GM21423 (cell line): Measurements from ENCODE around the gene CCR3.
"Not testable (repeated sequence)": the region's sequence is repeated elsewhere in the genome, so short reads cannot be mapped to it uniquely, and the experiment has no call there.

Source experiments
- ATAC-seq: cut with Tn5 transposase; IDR thresholded peaks from one replicate; pipeline ENCODE4 v1.9.1; 2021; ENCODE audit warnings: mild to moderate bottlenecking, moderate library complexity; ENCODE audit not compliant: unreplicated experiment

CCR3 gene

DNA sequence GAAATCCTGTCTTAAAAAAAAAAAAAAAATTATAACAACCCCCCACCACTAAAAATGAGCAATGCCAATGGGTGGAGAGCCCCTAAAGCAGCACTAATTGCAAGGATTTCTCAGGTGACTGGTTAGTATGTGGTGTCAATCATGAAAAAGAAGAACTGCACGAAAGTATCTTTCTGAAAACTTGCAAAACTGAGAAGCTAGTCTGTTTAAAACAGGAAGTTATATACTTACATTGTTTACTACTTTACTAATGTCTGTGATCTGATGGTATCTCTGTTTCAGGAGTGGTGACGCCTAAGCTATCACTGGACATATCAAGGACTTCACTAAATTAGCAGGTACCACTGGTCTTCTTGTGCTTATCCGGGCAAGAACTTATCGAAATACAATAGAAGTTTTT is at the start of gene CCR3:
Gene CCR3, plus strand, starts transcription at position 341 of the 400 bp plus-strand sequence. CDS start 22,699 bp downstream, outside the sequence.
- ATAC-seq: no peak

DNA sequence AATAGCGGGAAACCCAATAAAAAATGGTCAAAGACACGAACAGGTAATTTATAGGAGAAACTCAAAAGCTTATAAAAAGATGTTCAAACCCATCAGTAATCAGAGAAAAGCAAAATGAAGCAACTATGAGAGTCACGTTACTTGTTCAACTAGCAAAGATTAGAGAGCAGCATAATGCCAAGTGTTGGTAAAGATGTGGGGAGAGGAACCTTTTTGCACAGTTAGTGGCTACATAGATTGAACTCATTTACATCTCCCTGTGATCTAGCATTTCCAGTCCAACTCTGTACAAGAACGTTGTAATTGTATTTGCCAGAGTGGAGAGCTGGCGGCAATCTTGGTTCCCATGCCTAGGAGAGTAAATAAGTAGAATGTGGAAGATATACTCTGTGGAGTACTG is 49.3 kb upstream of the CCR3 start:
- ATAC-seq: no peak

DNA sequence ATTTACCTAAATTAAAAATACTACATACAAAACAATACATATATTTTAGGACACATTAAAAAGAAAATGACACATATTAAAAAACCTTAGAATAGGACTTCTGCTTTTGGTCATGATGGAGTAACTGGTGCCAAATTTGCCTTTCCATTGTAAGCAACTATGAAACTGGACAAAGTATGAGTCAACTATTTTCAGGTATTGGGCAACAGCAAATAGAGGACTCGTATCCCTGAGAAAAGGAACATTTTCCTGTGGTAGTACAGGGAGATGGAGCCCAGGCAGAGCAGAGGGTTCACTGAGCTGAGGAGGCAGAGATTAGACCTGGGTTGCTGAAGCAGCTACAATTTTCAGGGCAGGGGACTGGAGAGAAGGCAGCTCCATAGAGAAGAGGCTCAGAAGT is 48.8 kb upstream of the CCR3 start:
- ATAC-seq: no peak

DNA sequence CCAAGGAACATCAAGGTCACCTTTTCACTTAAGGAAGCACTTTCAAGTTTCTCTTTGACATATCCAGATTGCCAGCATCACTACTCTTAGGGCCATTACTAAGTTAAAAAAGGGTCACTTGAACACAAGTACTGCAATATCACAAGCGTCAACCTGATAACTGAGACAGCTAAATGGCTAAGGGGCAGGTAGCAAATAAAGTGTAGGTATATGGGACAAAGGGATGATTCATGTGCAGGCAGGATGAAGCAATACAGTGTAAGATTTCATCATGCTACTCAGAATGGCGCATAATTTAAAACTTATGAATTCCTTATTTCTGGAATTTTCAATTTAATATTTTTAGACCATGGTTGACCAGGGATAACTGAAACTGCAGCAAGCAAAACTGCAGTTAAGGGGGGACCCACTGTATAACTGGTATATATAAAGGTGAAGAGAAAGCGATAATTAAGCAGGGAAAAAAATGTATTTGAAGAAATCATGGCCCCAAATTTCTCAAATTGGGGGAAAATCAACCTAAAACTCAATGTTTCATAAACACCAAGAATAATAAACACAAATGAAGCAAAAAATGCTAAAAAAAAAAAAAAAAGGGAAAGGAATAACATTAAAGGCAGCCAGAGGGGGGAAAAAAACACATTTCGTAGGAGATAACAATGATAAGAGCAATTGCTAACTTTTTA is 47.2 kb upstream of the CCR3 start:
- no peak for ATAC-seq

DNA sequence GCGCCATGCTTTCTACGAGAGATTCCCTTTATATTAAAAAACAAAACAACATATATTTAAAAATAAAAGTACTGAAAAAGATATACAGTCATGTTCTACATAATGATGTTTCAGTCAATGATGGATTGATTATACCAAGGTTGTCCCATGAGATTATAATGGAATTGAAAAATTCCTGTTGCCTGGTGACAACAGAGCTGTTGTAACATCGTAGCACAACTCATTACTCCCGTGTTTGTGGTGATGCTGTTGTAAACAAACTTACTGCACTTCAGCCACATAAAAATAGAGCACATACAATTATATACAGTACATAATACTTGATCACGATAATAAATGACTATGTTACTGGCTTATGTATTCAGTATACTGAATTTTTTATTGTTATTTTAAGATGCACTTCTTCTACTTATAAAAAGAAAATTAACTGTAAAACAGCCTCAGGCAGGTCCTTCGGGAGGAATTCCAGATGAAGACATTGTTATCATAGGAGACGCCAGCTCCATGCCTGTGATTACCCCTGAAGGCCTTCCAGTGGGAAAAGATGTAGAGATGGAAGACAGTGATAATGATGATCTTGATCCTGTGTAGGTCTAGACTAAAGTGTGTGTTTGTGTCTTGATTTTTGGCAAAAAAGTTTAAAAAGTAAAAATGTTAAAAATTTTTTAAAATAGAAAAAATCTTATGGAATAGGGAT is 45.9 kb upstream of the CCR3 start:
- no peak for ATAC-seq

DNA sequence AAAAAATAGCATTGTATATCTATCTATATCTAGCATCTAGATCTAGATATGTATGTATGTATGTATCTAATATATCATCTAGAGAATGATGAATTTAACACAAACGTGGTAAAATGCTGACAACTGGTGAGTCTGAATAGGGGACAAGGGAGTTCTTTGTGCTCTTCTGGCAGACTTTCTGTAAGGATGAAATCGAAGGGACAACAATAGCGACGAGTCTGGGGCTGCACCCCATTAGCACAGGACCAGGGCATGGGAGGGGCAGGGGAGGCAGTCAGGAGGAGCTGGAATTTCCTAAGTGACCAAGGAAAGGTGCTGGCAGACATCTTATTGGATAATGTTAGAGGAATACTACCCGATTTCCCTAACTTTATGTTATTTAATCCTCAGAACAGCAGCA is 42.0 kb upstream of the CCR3 start:
- no peak for ATAC-seq

DNA sequence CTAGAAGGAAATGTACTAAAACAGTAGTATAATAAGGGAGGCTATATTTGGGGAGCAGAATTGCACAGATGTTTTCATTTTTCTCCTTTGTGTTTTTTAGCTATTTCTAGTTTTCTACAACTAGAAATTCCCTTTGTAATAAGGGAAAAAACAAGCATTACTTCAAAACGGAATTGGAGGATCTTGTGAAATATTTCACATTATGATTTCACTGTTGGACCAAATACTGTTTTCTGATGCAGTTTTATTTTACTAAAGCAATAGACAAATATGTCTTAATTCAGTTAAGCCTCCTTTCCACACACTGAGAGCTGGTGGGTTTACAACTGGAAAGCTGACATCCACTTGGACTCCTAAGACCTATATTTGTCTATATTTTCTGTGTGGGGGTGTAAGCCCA is 41.5 kb upstream of the CCR3 start:
- ATAC-seq: no peak

DNA sequence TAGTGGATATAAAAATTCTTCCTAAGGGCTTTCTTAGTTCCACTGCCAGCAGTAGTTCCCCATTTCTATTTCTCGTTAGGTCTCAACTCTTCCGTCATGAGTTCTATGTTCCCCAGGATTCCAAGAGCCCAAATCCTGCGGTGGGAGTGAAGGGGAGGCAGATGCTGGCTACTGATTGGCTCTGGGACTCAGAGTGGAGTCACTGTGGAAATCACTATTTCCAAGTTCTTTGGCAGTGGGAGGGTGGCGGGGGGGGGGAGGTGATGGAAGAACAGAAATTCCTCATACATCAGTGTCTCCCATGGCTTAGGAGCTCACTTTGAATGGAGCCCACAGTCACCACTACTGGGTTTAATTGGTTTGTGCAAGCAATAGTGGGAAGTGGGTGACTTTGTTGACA is 39.7 kb upstream of the CCR3 start:
- ATAC-seq: no peak

DNA sequence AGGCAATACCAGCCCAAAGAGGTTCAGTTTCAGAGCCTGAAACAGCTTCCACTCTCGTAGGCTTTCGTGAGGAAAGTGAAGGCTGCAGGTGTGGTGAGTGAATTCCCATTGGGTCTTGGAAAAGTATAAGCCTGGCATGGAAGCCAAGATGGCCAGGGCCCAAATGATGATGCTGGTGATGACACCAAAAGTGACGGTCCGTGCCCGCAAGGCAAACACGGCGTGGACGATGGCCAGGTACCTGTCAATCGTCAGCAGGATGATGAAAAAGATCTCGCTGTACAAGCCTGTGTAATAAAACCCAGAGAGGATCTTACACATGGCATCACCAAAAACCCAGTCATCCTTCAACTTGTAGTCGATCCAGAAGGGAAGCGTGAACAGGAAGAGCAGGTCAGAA is 38.6 kb upstream of the CCR3 start:
- no peak for ATAC-seq

DNA sequence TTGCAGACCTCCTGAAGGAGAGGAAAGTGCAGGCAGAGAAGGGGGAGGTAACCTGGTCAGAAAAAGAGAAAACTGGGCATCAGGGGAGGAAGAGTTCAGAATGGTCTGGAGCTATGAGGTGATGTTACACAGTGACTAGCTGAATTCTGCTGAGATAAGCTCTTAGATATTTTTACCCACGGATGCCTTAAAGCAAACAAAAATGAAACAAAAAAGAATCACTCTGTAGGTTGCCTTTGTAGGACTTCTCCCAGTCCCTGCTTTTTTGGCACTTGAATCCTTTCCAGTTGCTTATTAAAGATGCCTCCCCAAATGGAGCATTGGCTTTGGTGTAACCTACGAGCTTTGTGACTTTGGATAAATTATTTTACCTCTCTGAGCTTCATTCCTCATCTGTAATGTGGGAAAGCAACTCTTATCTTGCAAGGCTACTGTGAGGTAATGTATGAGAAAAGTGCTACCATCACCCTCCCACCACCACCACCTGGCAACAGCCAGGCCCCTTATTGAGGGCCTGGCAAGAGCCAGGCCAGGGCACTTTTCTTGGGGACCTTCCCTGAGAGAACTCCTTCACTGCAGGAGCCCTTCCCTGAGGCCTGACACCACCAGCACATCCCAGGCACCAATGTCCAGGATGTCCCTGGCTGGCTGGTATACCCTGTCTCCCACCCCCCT is 36.8 kb upstream of the CCR3 start:
- no peak for ATAC-seq

DNA sequence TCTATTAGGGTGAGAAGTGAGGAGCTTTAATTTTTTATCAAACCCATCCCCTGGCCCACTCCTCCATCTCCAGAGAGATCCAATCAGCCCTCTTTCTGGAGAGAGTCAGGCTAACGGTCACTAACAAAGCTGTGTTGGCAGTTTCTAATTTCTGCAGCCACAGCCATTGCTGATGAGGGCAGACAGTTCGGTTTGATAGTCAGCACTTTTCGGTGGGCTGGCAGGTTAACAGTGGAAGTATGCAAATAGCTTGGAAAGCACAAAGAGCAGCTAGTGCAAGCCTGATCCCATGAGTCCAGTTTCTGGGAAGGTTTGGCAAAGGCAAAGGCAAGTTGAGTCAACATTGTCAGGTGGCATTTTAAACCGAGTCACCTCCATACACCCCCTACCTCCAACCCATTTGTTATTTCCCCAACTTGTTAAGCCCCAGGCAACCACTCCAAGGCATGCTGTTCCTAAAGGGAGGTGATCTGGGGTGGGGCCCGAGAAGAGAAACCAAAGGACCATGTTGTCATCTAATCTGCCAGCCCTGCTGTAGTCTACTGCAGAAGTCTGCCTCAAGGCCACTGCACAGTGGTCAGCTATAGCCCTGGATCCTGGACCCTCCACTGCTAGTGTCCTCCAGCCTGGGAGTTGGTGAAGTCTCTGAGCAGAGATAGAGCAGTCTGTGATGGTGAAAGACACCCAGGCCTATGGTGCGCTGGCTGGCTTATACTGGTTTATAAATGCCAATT is 35.8 kb upstream of the CCR3 start:
- no peak for ATAC-seq

DNA sequence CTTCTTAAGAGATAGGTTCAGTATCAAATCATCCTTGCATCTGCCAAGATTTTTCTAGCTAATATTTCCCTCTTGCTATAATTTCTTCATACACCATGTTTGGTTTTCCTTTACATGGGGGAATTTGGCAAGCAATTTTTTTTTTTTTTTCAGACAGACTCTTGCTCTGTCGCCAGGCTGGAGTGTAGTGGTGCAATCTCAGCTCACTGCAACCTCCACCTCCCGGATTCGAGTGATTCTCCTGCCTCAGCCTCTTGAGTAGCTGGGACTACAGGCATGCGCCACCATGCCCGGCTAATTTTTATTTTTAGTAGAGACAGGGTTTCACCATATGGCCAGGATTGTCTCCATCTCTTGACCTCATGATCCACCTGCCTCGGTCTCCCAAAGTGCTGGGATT is 34.7 kb upstream of the CCR3 start:
- not testable (repeated sequence) for ATAC-seq

DNA sequence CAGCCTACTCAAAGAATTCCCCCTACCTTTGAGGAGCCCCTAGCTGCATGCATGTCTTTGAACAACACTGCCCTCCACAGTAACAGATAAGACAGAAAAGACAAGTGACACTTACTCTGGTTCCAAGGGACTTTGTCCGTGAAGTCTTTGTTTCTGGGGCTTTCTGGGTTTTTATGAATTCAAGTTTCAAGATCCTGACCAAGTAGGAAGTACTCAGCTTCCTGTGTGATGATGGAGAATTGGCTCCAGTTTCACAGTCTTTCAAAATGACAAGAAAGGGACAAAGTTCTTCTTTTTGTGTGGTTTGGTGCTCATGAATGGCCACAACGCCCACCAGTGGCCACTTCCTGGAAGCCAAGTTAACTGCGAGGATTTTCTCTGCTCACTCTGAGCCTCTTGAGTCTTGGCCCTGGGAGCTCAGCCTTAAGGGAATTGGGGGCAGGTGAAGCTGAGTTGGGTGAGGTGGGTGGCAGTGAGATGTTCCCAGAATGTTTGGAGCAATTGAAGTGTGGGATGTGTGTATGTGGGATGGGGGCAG is 34.0 kb upstream of the CCR3 start, which contains the start of gene CCR1:
Gene CCR1, minus strand, starts transcription at position 147 of the 538 bp plus-strand sequence. CDS start 4,000 bp downstream, outside the sequence.
- ATAC-seq: no peak

DNA sequence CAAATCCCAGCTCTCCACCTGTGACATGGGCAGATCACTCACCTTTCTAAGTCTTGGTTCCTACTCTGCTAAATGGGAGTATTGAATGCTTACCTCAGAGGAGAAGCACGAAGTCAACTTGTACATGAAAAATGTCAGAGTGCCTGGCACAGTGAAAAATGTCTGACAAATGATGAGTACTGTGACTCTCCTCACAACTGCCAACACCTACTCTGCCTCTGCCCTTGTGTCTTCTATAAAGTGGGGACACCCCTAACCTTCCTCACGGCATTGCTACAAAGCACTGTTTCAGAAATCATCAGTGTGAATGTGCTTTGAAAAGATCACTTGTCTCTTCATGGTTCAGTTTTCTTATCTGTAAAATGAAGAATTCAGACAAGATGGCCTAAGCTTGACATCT is 33.2 kb upstream of the CCR3 start:
- no peak for ATAC-seq

DNA sequence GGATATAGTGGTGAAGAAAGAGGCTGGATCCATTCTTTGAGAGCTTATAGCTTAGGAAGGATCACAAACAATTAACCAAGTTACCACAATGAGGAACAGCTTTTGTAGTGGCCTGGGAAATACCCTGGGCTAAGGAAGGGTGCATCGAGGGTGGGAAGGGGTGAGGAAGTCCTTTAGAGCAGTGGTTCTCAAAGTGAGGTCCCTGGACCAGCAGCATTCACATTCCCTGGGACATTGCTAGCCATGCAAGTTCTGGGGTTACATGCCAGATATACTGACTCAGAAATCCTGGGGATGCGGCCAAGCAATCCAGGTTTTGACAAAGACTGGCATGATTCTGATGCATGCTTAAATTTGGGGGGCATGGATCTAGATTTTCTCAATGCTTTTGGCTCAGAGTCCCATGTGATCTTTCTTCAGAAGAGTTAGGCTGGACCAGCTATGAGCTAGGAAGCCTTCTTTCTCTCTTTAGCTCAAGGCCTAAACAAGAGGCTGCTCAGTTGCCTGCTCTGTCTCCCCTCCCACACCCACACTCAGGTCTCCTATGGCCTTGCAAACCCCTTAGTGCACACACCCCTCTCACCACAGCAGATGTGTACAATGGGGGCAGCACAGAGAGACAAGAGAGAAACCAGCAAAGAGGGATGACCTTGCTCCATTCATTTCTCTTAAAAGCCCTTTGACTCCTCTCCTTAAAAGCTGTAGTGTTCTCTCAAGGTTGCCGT is 32.4 kb upstream of the CCR3 start:
- no peak for ATAC-seq

DNA sequence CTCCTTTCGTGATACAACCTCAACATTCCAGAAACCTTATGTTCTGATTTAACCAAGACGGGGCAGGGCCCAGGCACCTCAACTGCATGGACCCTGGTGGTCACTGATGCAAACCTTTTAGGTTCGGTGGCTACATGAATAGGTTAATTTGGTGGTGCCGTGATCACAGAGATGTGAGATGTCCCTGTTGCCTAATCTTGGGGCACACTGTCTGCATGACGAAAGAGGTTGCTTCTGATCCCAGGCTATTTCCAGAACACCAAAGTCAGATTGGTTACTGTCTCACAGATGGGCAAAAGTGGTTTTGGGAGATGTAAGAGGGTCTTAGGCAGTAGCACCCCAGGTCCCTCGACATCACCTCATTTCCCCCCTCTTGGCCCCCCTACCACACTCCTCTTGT is 30.2 kb upstream of the CCR3 start:
- ATAC-seq: no peak

DNA sequence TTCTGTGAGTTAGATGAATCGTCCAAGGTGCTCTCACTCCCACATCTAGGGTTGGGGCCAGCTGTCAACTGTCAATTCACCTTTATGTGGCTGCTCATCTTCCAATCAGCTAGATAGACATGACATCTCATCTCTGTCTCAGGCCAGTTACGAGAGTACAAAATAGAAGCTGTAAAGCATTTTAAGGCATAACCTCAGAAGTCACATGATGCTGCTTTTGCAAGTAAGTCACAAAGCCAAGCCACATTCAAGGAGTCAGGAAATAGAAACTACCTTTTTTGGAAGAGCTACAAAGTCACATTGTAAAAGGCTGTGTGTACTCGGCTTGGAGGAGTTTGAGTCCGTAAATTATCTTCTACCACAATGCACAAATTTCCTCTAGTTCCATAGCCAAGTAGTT is 29.1 kb upstream of the CCR3 start:
- no peak for ATAC-seq

DNA sequence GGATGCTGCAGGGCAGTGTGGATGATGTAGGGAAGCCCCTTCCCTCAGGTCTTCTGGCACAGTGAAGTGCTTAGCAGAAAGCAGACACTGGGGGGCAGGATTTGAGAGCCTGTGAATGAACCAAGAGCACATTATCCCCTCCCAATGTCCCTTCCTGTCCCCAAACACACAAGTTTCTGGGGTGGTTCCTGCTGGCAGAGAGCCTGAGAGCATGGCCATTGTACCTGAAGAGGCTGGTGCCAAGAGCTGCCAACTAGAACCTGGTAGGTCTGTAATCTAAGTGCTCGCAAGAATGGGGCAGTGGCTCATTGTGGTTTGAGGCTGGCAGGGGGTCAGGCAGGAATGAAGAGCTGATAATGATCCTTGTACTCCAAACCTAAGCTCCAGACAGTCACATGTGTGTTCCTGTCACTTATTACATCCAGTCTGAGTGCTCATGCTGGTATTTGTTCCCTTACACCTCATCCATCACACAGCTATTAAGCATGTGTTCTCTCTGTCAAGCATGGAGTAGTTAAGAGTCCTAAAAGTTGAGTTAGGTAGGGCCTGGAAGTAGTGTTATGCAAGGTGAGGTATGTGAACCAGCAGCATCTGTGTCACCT is 27.4 kb upstream of the CCR3 start:
- no peak for ATAC-seq

DNA sequence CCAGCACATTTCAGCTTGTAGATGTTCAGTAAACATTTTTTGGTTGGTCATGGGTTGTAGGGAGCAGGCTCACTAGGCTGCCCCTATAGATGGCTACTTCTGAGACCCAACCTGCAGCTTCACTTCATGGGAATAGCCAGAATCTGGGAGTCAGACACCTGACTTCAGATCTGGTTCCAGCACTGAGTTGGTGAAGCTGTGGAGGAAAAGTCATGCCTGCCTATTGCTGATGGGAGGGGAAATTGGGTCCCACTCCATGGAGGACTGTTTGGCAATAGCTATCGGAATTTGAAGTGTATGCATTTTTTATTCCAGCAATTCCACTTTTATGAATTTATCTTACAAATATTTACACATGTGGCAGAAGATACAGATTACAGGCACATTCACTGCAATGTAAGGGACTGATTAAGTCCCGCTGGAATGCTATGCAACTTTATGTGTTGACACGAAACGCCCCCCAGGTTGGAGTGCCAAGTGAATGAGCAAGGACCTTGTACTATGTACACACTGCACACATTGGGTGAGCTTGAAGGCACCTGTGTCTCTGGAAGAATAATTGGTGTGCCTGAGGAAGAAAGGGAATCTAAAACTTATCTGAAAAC is 26.3 kb upstream of the CCR3 start:
- ATAC-seq: no peak
